CD14-positive monocyte (primary cell): ENCODE measurements around the gene WNT7A. TPM values are rescaled to one million over a fixed set of nuclear protein-coding genes. Genes with fewer than 3 reads are reported as not detected.

Experiments used
- DNase-seq, 3 donors: peaks; one replicate each; pipeline ENCODE4 v3.0.0-alpha.2; 2011 to 2022
- H2AFZ ChIP-seq: 2 replicates; pipeline ENCODE4 v1.6.0; 2012; ENCODE audit warnings: mild to moderate bottlenecking, low read depth, low read length, inconsistent platforms; ENCODE audit not compliant: insufficient read depth, poor library complexity, severe bottlenecking
- H3K27ac ChIP-seq, 2 donors: 1 replicate in 1 of 2; 2 replicates in 1 of 2; pipeline ENCODE4 v1.5.1; 2012 to 2013; ENCODE audit warnings: low read length in 2 of 2, control low read depth in 1 of 2, inconsistent platforms in 1 of 2, low read depth in 1 of 2, mild to moderate bottlenecking in 1 of 2
- H3K27me3 ChIP-seq, 2 donors: one replicate each; pipeline versions ENCODE4 v1.6.0 to v1.6.1; 2011 to 2013; ENCODE audit warnings: low read length in 2 of 2; ENCODE audit not compliant: control insufficient read depth in 2 of 2, insufficient read depth in 2 of 2
- H3K36me3 ChIP-seq, 2 donors: replicated peaks in 1 of 2; 1 replicate in 1 of 2; 2 replicates in 1 of 2; pipeline versions ENCODE4 v1.5.1 to v1.6.1; 2012 to 2013; ENCODE audit warnings: low read length in 2 of 2, control low read depth in 1 of 2, inconsistent platforms in 1 of 2, mild to moderate bottlenecking in 1 of 2; ENCODE audit not compliant: insufficient read depth in 2 of 2, control insufficient read depth in 1 of 2
- H3K4me1 ChIP-seq, 2 donors: 1 replicate in 1 of 2; 2 replicates in 1 of 2; pipeline versions ENCODE4 v1.5.1 to v1.6.1; 2012 to 2013; ENCODE audit warnings: low read length in 2 of 2, control low read depth in 1 of 2, inconsistent platforms in 1 of 2, mild to moderate bottlenecking in 1 of 2, moderate library complexity in 1 of 2; ENCODE audit not compliant: insufficient read depth in 2 of 2, control insufficient read depth in 1 of 2
- H3K4me2 ChIP-seq: replicated peaks from 2 replicates; pipeline ENCODE3; 2012; ENCODE audit warnings: low read length, moderate library complexity, mild to moderate bottlenecking; ENCODE audit not compliant: poor library complexity, severe bottlenecking; ENCODE audit errors: extremely low read depth
- H3K4me3 ChIP-seq, 3 experiments: fragments of 200-600 bp in 1 of 3; sonication (generic) in 1 of 3; replicated peaks in 1 of 3; 1 replicate in 2 of 3; 2 replicates in 1 of 3; pipeline ENCODE4 v1.5.1; 2011 to 2013; ENCODE audit warnings: low read length in 3 of 3, mild to moderate bottlenecking in 3 of 3, control low read depth in 2 of 3, low read depth in 2 of 3, inconsistent platforms in 1 of 3, moderate library complexity in 1 of 3
- H3K79me2 ChIP-seq: 2 replicates; pipeline ENCODE4 v1.6.0; 2012; ENCODE audit warnings: mild to moderate bottlenecking, control low read depth, inconsistent platforms, low read length, moderate library complexity; ENCODE audit not compliant: insufficient read depth
- H3K9ac ChIP-seq: 2 replicates; pipeline ENCODE4 v1.6.0; 2017; ENCODE audit warnings: low read length, mild to moderate bottlenecking; ENCODE audit not compliant: insufficient read depth, poor library complexity, severe bottlenecking
- H3K9me3 ChIP-seq, 2 donors: replicated peaks in 1 of 2; 1 replicate in 1 of 2; 2 replicates in 1 of 2; pipeline versions ENCODE4 v1.5.1 to v1.6.1; 2012 to 2013; ENCODE audit warnings: low read length in 2 of 2, control low read depth in 1 of 2; ENCODE audit not compliant: control insufficient read depth in 1 of 2, insufficient read depth in 1 of 2
- H4K20me1 ChIP-seq: 2 replicates; pipeline ENCODE4 v1.6.0; 2012; ENCODE audit warnings: mild to moderate bottlenecking, low read length, control low read depth, moderate library complexity; ENCODE audit not compliant: insufficient read depth
- H3K27ac Mint-ChIP-seq, 7 donors: one replicate each; pipeline ENCODE4 v1.8.0; 2020; ENCODE audit warnings: mild to moderate bottlenecking in 7 of 7, mixed read lengths in 7 of 7, moderate library complexity in 6 of 7, inconsistent platforms in 2 of 7
- H3K27me3 Mint-ChIP-seq, 3 donors: one replicate each; pipeline ENCODE4 v1.8.0; 2021 to 2022; ENCODE audit warnings: low read depth in 3 of 3, mild to moderate bottlenecking in 3 of 3, mixed read lengths in 3 of 3, moderate library complexity in 3 of 3, inconsistent platforms in 1 of 3
- H3K36me3 Mint-ChIP-seq, 2 donors: one replicate each; pipeline ENCODE4 v1.8.0; 2020; ENCODE audit warnings: mixed read lengths in 2 of 2, inconsistent platforms in 1 of 2, mild to moderate bottlenecking in 1 of 2
- H3K4me1 Mint-ChIP-seq: one replicate; pipeline ENCODE4 v1.8.0; 2020; ENCODE audit warnings: mild to moderate bottlenecking, mixed read lengths
- H3K4me3 Mint-ChIP-seq, 2 donors: one replicate each; pipeline ENCODE4 v1.8.0; 2020; ENCODE audit warnings: mild to moderate bottlenecking in 2 of 2, mixed read lengths in 2 of 2, moderate library complexity in 1 of 2
- H3K9me3 Mint-ChIP-seq, 7 donors: one replicate each; pipeline ENCODE4 v1.8.0; 2020 to 2022; ENCODE audit warnings: mixed read lengths in 7 of 7, mild to moderate bottlenecking in 6 of 7, moderate library complexity in 6 of 7, inconsistent platforms in 2 of 7
- WGBS: methylation state at CpG from one replicate; pipeline ENCODE4 v1.1.5; 2013; ENCODE audit warnings: missing lambda C conversion rate; ENCODE audit not compliant: insufficient coverage; 5-methylcytosine and 5-hydroxymethylcytosine counted together
- intact Hi-C, 2 donors: fragments of 100-400 bp; cut with micrococcal nuclease; formaldehyde crosslinking; loops; one replicate each; pipeline versions ENCODE4 v1.15.0 to v1.15.1; 2023
- polyA plus RNA-seq, 3 donors: library from polyadenylated mRNA; depleted of rRNA in 1 of 3; unstranded in 2 of 3; stranded (reverse) in 1 of 3; fragments of 300-500 nt in 2 of 3; fragments of >200 nt in 1 of 3; fragmentation: Illumina TruSeq in 2 of 3; gene quantifications; 1 replicate in 2 of 3; 2 replicates in 1 of 3; pipeline ENCODE4 v1.2.3, GENCODE V29; 2012 to 2021
- TF ChIP-seq, protein P1 (sequence below): fragments of 200-600 bp; IDR thresholded peaks from one replicate; pipeline ENCODE4 v1.8.0; 2022; ENCODE audit warnings: antibody characterized with exemption, mild to moderate bottlenecking

WNT7A gene
- polyA plus RNA-seq, 3 donors = not detected

DNA sequence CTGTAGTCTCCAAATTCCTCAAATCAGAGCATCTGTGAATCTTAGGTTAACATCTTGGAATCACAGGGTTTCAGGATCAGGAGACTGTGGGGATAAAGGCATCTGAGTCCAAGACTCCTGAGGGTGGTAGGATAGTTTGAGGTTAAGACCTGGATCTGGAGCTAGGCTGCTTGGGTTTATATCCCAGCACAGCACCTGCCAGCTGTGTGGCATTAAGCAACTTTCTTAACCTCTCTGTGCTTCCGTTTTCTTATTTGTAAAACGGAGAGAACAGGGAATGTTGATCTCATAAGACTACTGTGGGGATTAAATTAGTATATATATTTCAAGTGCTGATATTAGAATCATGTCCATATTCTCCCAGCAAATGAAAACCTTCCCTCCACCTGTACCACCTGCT, 33.6 kb downstream of the WNT7A start:
- Histone ChIP-seq H3K79me2 (no peaks in the 10 kb centered on the region), H3K27ac (no peak overlapping the region), H2AFZ (no peak overlapping the region), H3K9me3 (no peaks in the 10 kb centered on the region), H3K4me1 (no peaks in the 10 kb centered on the region), H3K27me3 (no peaks in the 10 kb centered on the region), H3K36me3 (no peaks in the 10 kb centered on the region), H3K9ac (no peak overlapping the region), H3K4me2 (no peak overlapping the region), H3K4me3 (no peak overlapping the region), H4K20me1 (no peaks in the 10 kb centered on the region)
- TF ChIP-seq, protein P1, sequence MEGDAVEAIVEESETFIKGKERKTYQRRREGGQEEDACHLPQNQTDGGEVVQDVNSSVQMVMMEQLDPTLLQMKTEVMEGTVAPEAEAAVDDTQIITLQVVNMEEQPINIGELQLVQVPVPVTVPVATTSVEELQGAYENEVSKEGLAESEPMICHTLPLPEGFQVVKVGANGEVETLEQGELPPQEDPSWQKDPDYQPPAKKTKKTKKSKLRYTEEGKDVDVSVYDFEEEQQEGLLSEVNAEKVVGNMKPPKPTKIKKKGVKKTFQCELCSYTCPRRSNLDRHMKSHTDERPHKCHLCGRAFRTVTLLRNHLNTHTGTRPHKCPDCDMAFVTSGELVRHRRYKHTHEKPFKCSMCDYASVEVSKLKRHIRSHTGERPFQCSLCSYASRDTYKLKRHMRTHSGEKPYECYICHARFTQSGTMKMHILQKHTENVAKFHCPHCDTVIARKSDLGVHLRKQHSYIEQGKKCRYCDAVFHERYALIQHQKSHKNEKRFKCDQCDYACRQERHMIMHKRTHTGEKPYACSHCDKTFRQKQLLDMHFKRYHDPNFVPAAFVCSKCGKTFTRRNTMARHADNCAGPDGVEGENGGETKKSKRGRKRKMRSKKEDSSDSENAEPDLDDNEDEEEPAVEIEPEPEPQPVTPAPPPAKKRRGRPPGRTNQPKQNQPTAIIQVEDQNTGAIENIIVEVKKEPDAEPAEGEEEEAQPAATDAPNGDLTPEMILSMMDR = no peak
- H3K9me3 Mint-ChIP-seq = no peaks in the 10 kb centered on the region
- H3K27ac Mint-ChIP-seq = peak overlapping the region in 1 of 7 donors; percentile 76
- peaks cover 2 to 3% (median 3%) of the 10 kb centered on the region in 3 donors for H3K27me3 Mint-ChIP-seq
- DNase-seq = no peak
- no peaks in the 10 kb centered on the region for H3K4me1 Mint-ChIP-seq
- H3K36me3 Mint-ChIP-seq = no peaks in the 10 kb centered on the region
- intact Hi-C loops = no loop called here
- WGBS = no CpG with 5 or more reads among the region's 2 CpGs
- no peak overlapping the region for H3K4me3 Mint-ChIP-seq

DNA sequence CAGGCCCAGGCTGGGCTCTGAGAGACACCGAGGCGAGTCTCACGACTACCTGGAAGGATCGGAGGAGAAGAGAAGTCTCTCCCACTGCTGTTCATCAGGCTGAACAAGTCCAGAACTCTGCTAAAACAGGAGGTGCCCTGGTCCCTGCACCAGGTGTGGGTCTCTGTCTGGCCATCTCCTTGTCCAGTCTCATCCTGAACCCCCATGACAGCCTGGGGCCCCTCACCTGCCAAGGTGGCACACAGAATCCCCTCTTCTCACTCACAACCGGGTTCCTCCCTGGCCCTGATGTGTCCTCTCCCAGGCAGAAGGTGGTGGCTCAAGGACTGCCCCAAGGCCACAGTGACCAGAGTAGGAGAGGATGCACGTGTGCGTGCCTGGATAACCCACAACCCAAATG, 34.1 kb downstream of the WNT7A start:
- H3K79me2 ChIP-seq = no peaks in the 10 kb centered on the region
- H4K20me1 ChIP-seq = no peaks in the 10 kb centered on the region
- H3K27me3 Mint-ChIP-seq = peaks cover under 1 to 2% (median under 1%) of the 10 kb centered on the region in 3 donors
- no peak overlapping the region for H3K27ac Mint-ChIP-seq
- H3K9me3 Mint-ChIP-seq = no peaks in the 10 kb centered on the region
- H3K4me1 Mint-ChIP-seq = no peaks in the 10 kb centered on the region
- no peak overlapping the region for H3K9ac ChIP-seq
- no peak overlapping the region for H2AFZ ChIP-seq
- H3K4me3 ChIP-seq = no peak overlapping the region
- no peak overlapping the region for H3K4me2 ChIP-seq
- no peak overlapping the region for H3K4me3 Mint-ChIP-seq
- H3K4me1 ChIP-seq = no peaks in the 10 kb centered on the region
- 100% methylated on average over 5 of the region's 7 CpGs for WGBS
- DNase-seq = no peak
- no peaks in the 10 kb centered on the region for H3K36me3 Mint-ChIP-seq
- intact Hi-C loops = no loop called here
- no peaks in the 10 kb centered on the region for H3K36me3 ChIP-seq
- no peaks in the 10 kb centered on the region for H3K9me3 ChIP-seq
- TF ChIP-seq, protein P1 = no peak
- H3K27ac ChIP-seq = no peak overlapping the region
- no peaks in the 10 kb centered on the region for H3K27me3 ChIP-seq
